CD14-positive monocyte (primary cell): ENCODE results near the gene AASS. TPM values are rescaled to one million over a fixed set of nuclear protein-coding genes. Genes with fewer than 3 reads are reported as not detected.

Experiments used
- DNase-seq, 3 donors: peaks; one replicate each; pipeline ENCODE4 v3.0.0-alpha.2; 2011 to 2022
- H2AFZ ChIP-seq: 2 replicates; pipeline ENCODE4 v1.6.0; 2012; ENCODE audit warnings: mild to moderate bottlenecking, low read depth, low read length, inconsistent platforms; ENCODE audit not compliant: insufficient read depth, poor library complexity, severe bottlenecking
- H3K27ac ChIP-seq, 2 donors: 1 replicate in 1 of 2; 2 replicates in 1 of 2; pipeline ENCODE4 v1.5.1; 2012 to 2013; ENCODE audit warnings: low read length in 2 of 2, control low read depth in 1 of 2, inconsistent platforms in 1 of 2, low read depth in 1 of 2, mild to moderate bottlenecking in 1 of 2
- H3K27me3 ChIP-seq, 2 donors: one replicate each; pipeline versions ENCODE4 v1.6.0 to v1.6.1; 2011 to 2013; ENCODE audit warnings: low read length in 2 of 2; ENCODE audit not compliant: control insufficient read depth in 2 of 2, insufficient read depth in 2 of 2
- H3K36me3 ChIP-seq, 2 donors: replicated peaks in 1 of 2; 1 replicate in 1 of 2; 2 replicates in 1 of 2; pipeline versions ENCODE4 v1.5.1 to v1.6.1; 2012 to 2013; ENCODE audit warnings: low read length in 2 of 2, control low read depth in 1 of 2, inconsistent platforms in 1 of 2, mild to moderate bottlenecking in 1 of 2; ENCODE audit not compliant: insufficient read depth in 2 of 2, control insufficient read depth in 1 of 2
- H3K4me1 ChIP-seq, 2 donors: 1 replicate in 1 of 2; 2 replicates in 1 of 2; pipeline versions ENCODE4 v1.5.1 to v1.6.1; 2012 to 2013; ENCODE audit warnings: low read length in 2 of 2, control low read depth in 1 of 2, inconsistent platforms in 1 of 2, mild to moderate bottlenecking in 1 of 2, moderate library complexity in 1 of 2; ENCODE audit not compliant: insufficient read depth in 2 of 2, control insufficient read depth in 1 of 2
- H3K4me2 ChIP-seq: replicated peaks from 2 replicates; pipeline ENCODE3; 2012; ENCODE audit warnings: low read length, moderate library complexity, mild to moderate bottlenecking; ENCODE audit not compliant: poor library complexity, severe bottlenecking; ENCODE audit errors: extremely low read depth
- H3K4me3 ChIP-seq, 3 experiments: fragments of 200-600 bp in 1 of 3; sonication (generic) in 1 of 3; replicated peaks in 1 of 3; 1 replicate in 2 of 3; 2 replicates in 1 of 3; pipeline ENCODE4 v1.5.1; 2011 to 2013; ENCODE audit warnings: low read length in 3 of 3, mild to moderate bottlenecking in 3 of 3, control low read depth in 2 of 3, low read depth in 2 of 3, inconsistent platforms in 1 of 3, moderate library complexity in 1 of 3
- H3K79me2 ChIP-seq: 2 replicates; pipeline ENCODE4 v1.6.0; 2012; ENCODE audit warnings: mild to moderate bottlenecking, control low read depth, inconsistent platforms, low read length, moderate library complexity; ENCODE audit not compliant: insufficient read depth
- H3K9ac ChIP-seq: 2 replicates; pipeline ENCODE4 v1.6.0; 2017; ENCODE audit warnings: low read length, mild to moderate bottlenecking; ENCODE audit not compliant: insufficient read depth, poor library complexity, severe bottlenecking
- H3K9me3 ChIP-seq, 2 donors: replicated peaks in 1 of 2; 1 replicate in 1 of 2; 2 replicates in 1 of 2; pipeline versions ENCODE4 v1.5.1 to v1.6.1; 2012 to 2013; ENCODE audit warnings: low read length in 2 of 2, control low read depth in 1 of 2; ENCODE audit not compliant: control insufficient read depth in 1 of 2, insufficient read depth in 1 of 2
- H4K20me1 ChIP-seq: 2 replicates; pipeline ENCODE4 v1.6.0; 2012; ENCODE audit warnings: mild to moderate bottlenecking, low read length, control low read depth, moderate library complexity; ENCODE audit not compliant: insufficient read depth
- H3K27ac Mint-ChIP-seq, 7 donors: one replicate each; pipeline ENCODE4 v1.8.0; 2020; ENCODE audit warnings: mild to moderate bottlenecking in 7 of 7, mixed read lengths in 7 of 7, moderate library complexity in 6 of 7, inconsistent platforms in 2 of 7
- H3K27me3 Mint-ChIP-seq, 3 donors: one replicate each; pipeline ENCODE4 v1.8.0; 2021 to 2022; ENCODE audit warnings: low read depth in 3 of 3, mild to moderate bottlenecking in 3 of 3, mixed read lengths in 3 of 3, moderate library complexity in 3 of 3, inconsistent platforms in 1 of 3
- H3K36me3 Mint-ChIP-seq, 2 donors: one replicate each; pipeline ENCODE4 v1.8.0; 2020; ENCODE audit warnings: mixed read lengths in 2 of 2, inconsistent platforms in 1 of 2, mild to moderate bottlenecking in 1 of 2
- H3K4me1 Mint-ChIP-seq: one replicate; pipeline ENCODE4 v1.8.0; 2020; ENCODE audit warnings: mild to moderate bottlenecking, mixed read lengths
- H3K4me3 Mint-ChIP-seq, 2 donors: one replicate each; pipeline ENCODE4 v1.8.0; 2020; ENCODE audit warnings: mild to moderate bottlenecking in 2 of 2, mixed read lengths in 2 of 2, moderate library complexity in 1 of 2
- H3K9me3 Mint-ChIP-seq, 7 donors: one replicate each; pipeline ENCODE4 v1.8.0; 2020 to 2022; ENCODE audit warnings: mixed read lengths in 7 of 7, mild to moderate bottlenecking in 6 of 7, moderate library complexity in 6 of 7, inconsistent platforms in 2 of 7
- WGBS: methylation state at CpG from one replicate; pipeline ENCODE4 v1.1.5; 2013; ENCODE audit warnings: missing lambda C conversion rate; ENCODE audit not compliant: insufficient coverage; 5-methylcytosine and 5-hydroxymethylcytosine counted together
- intact Hi-C, 2 donors: fragments of 100-400 bp; cut with micrococcal nuclease; formaldehyde crosslinking; loops; one replicate each; pipeline versions ENCODE4 v1.15.0 to v1.15.1; 2023
- polyA plus RNA-seq, 3 donors: library from polyadenylated mRNA; depleted of rRNA in 1 of 3; unstranded in 2 of 3; stranded (reverse) in 1 of 3; fragments of 300-500 nt in 2 of 3; fragments of >200 nt in 1 of 3; fragmentation: Illumina TruSeq in 2 of 3; gene quantifications; 1 replicate in 2 of 3; 2 replicates in 1 of 3; pipeline ENCODE4 v1.2.3, GENCODE V29; 2012 to 2021
- TF ChIP-seq, protein P1 (sequence below): fragments of 200-600 bp; IDR thresholded peaks from one replicate; pipeline ENCODE4 v1.8.0; 2022; ENCODE audit warnings: antibody characterized with exemption, mild to moderate bottlenecking

Gene AASS
- polyA plus RNA-seq, 3 donors: 0.22 to 0.33 TPM; not detected in 1

DNA sequence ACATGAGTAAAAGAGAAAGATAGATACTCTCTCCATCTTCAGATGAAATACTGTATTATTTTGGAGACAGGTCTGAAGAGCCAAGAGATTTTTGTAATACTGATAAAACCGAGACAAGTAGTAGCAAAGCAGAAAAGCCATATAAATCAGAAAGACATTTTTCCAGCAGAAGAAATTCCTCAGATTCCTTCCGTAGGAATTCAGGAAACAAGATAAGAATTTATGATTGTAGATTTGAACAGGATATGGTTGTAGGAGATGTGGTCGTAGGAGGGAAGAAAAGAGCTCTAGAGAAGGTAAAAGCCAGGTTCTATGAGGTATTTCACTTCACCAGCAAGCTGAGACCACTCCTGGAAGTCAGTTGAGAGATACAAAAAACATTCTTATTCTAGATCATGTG lies 17.6 kb upstream of the AASS start:
- no peaks in the 10 kb centered on the region for H3K9me3 ChIP-seq
- WGBS: 0% methylated on average over 1 of the region's 3 CpGs
- H3K27ac ChIP-seq: no peak overlapping the region
- H3K27me3 ChIP-seq: no peaks in the 10 kb centered on the region
- no peak for DNase-seq
- no peaks in the 10 kb centered on the region for H4K20me1 ChIP-seq
- intact Hi-C loops: no loop called here
- Mint-ChIP-seq H3K9me3 (peaks cover 0 to 2% (median 0%) of the 10 kb centered on the region in 7 donors), H3K27ac (no peak overlapping the region), H3K27me3 (peaks cover 0 to 4% (median 0%) of the 10 kb centered on the region in 3 donors), H3K4me1 (no peaks in the 10 kb centered on the region), H3K36me3 (no peaks in the 10 kb centered on the region), H3K4me3 (no peak overlapping the region)
- no peaks in the 10 kb centered on the region for H3K36me3 ChIP-seq
- no peaks in the 10 kb centered on the region for H3K4me1 ChIP-seq
- TF ChIP-seq, protein P1, sequence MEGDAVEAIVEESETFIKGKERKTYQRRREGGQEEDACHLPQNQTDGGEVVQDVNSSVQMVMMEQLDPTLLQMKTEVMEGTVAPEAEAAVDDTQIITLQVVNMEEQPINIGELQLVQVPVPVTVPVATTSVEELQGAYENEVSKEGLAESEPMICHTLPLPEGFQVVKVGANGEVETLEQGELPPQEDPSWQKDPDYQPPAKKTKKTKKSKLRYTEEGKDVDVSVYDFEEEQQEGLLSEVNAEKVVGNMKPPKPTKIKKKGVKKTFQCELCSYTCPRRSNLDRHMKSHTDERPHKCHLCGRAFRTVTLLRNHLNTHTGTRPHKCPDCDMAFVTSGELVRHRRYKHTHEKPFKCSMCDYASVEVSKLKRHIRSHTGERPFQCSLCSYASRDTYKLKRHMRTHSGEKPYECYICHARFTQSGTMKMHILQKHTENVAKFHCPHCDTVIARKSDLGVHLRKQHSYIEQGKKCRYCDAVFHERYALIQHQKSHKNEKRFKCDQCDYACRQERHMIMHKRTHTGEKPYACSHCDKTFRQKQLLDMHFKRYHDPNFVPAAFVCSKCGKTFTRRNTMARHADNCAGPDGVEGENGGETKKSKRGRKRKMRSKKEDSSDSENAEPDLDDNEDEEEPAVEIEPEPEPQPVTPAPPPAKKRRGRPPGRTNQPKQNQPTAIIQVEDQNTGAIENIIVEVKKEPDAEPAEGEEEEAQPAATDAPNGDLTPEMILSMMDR: no peak
- no peak overlapping the region for H3K4me2 ChIP-seq
- no peaks in the 10 kb centered on the region for H3K79me2 ChIP-seq
- no peak overlapping the region for H2AFZ ChIP-seq
- H3K9ac ChIP-seq: no peak overlapping the region
- H3K4me3 ChIP-seq: no peak overlapping the region

GRCh38 chr7:122155566-122155965 lies 11.5 kb upstream of the AASS start:
- Histone ChIP-seq H3K27me3 (no peaks in the 10 kb centered on the region), H3K4me3 (no peak overlapping the region), H3K36me3 (no peaks in the 10 kb centered on the region), H3K79me2 (no peaks in the 10 kb centered on the region), H2AFZ (no peak overlapping the region), H4K20me1 (no peaks in the 10 kb centered on the region), H3K9ac (no peak overlapping the region), H3K27ac (no peak overlapping the region), H3K4me1 (no peaks in the 10 kb centered on the region), H3K4me2 (no peak overlapping the region), H3K9me3 (no peaks in the 10 kb centered on the region)
- DNase-seq: no peak
- no peaks in the 10 kb centered on the region for H3K4me1 Mint-ChIP-seq
- no peaks in the 10 kb centered on the region for H3K36me3 Mint-ChIP-seq
- H3K4me3 Mint-ChIP-seq: no peak overlapping the region
- H3K9me3 Mint-ChIP-seq: peaks cover 0 to 2% (median 0%) of the 10 kb centered on the region in 7 donors
- peaks cover 2 to 7% (median 2%) of the 10 kb centered on the region in 3 donors for H3K27me3 Mint-ChIP-seq
- intact Hi-C loops: no loop called here
- TF ChIP-seq, protein P1: no peak
- no peak overlapping the region for H3K27ac Mint-ChIP-seq
- WGBS: no CpG with 5 or more reads among the region's 2 CpGs
